Effector memory CD4-positive, alpha-beta T cell (primary cell): ENCODE results near the gene SLC9A8.

Experiments
- DNase-seq, 3 donors: peaks; one replicate each; pipeline ENCODE4 v3.0.0-alpha.2; 2020
- H3K27ac ChIP-seq: 2 replicates; pipeline ENCODE4 v1.7.0; 2013; ENCODE audit warnings: mild to moderate bottlenecking, low read length, moderate library complexity; ENCODE audit not compliant: insufficient read depth, poor library complexity, severe bottlenecking
- H3K27me3 ChIP-seq: replicated peaks from 2 replicates; pipeline ENCODE4 v1.7.0; 2013; ENCODE audit warnings: mild to moderate bottlenecking, low read length; ENCODE audit not compliant: insufficient read depth, control insufficient read depth, poor library complexity, severe bottlenecking
- H3K36me3 ChIP-seq: 2 replicates; pipeline ENCODE4 v1.7.0; 2013; ENCODE audit warnings: mild to moderate bottlenecking, low read length, moderate library complexity; ENCODE audit not compliant: control insufficient read depth, insufficient read depth
- H3K4me1 ChIP-seq: 2 replicates; pipeline ENCODE4 v1.7.0; 2013; ENCODE audit warnings: low read length, mild to moderate bottlenecking; ENCODE audit not compliant: control insufficient read depth, insufficient read depth, poor library complexity, severe bottlenecking
- H3K4me3 ChIP-seq: 2 replicates; pipeline ENCODE4 v1.7.0; 2013; ENCODE audit warnings: low read length, low read depth, mild to moderate bottlenecking; ENCODE audit not compliant: insufficient read depth, poor library complexity, severe bottlenecking
- H3K9me3 ChIP-seq: 2 replicates; pipeline ENCODE4 v1.7.0; 2013; ENCODE audit warnings: mild to moderate bottlenecking, low read length, moderate library complexity; ENCODE audit not compliant: control insufficient read depth

SLC9A8 gene

GRCh38 chr20:49786668-49787370 lies 25.8 kb upstream of the SLC9A8 start:
- no peak for DNase-seq
- Histone ChIP-seq H3K27ac (no peak overlapping the region), H3K4me1 (no peaks in the 10 kb centered on the region), H3K4me3 (no peak overlapping the region), H3K36me3 (no peaks in the 10 kb centered on the region), H3K9me3 (no peaks in the 10 kb centered on the region), H3K27me3 (no peaks in the 10 kb centered on the region)

- H3K4me3 ChIP-seq: no peak overlapping the region
- no peak for DNase-seq
- no peaks in the 10 kb centered on the region for H3K4me1 ChIP-seq
- no peaks in the 10 kb centered on the region for H3K9me3 ChIP-seq
- H3K27ac ChIP-seq: no peak overlapping the region
- no peaks in the 10 kb centered on the region for H3K27me3 ChIP-seq
- no peaks in the 10 kb centered on the region for H3K36me3 ChIP-seq
Measured at GRCh38 chr20:49787371-49788357, 25.0 kb upstream of the SLC9A8 start.

GRCh38 chr20:49790077-49790798 lies 22.4 kb upstream of the SLC9A8 start:
- no peaks in the 10 kb centered on the region for H3K4me1 ChIP-seq
- no peak overlapping the region for H3K27ac ChIP-seq
- peaks cover 10% of the 10 kb centered on the region for H3K27me3 ChIP-seq

GRCh38 chr20:49791165-49791564 lies 21.5 kb upstream of the SLC9A8 start:
- no peak for DNase-seq
- Histone ChIP-seq H3K4me1 (no peaks in the 10 kb centered on the region), H3K27ac (no peak overlapping the region)

More at GRCh38 chr20:49790077-49790798, 22.4 kb upstream of the SLC9A8 start:
- Histone ChIP-seq H3K9me3 (no peaks in the 10 kb centered on the region), H3K36me3 (no peaks in the 10 kb centered on the region), H3K4me3 (no peak overlapping the region)
- no peak for DNase-seq

GRCh38 chr20:49792006-49792405 lies 20.6 kb upstream of the SLC9A8 start:
- H3K27me3 ChIP-seq: peaks cover 10% of the 10 kb centered on the region
- H3K9me3 ChIP-seq: no peaks in the 10 kb centered on the region
- no peak overlapping the region for H3K4me3 ChIP-seq
- no peak for DNase-seq
- H3K4me1 ChIP-seq: no peaks in the 10 kb centered on the region
- H3K36me3 ChIP-seq: no peaks in the 10 kb centered on the region
- no peak overlapping the region for H3K27ac ChIP-seq

More at GRCh38 chr20:49791165-49791564, 21.5 kb upstream of the SLC9A8 start:
- Histone ChIP-seq H3K27me3 (peaks cover 10% of the 10 kb centered on the region), H3K36me3 (no peaks in the 10 kb centered on the region), H3K9me3 (no peaks in the 10 kb centered on the region), H3K4me3 (no peak overlapping the region)

GRCh38 chr20:49792611-49793010 lies 20.0 kb upstream of the SLC9A8 start:
- DNase-seq: no peak
- Histone ChIP-seq H3K27me3 (peaks cover 10% of the 10 kb centered on the region), H3K4me3 (no peak overlapping the region), H3K4me1 (no peaks in the 10 kb centered on the region), H3K9me3 (no peaks in the 10 kb centered on the region), H3K36me3 (no peaks in the 10 kb centered on the region), H3K27ac (no peak overlapping the region)

GRCh38 chr20:49794336-49795134 lies 18.1 kb upstream of the SLC9A8 start:
- H3K9me3 ChIP-seq: no peaks in the 10 kb centered on the region
- H3K27me3 ChIP-seq: peaks cover 10% of the 10 kb centered on the region
- peak in 1 of 3 donors; percentile 21 for DNase-seq
- H3K27ac ChIP-seq: no peak overlapping the region
- no peak overlapping the region for H3K4me3 ChIP-seq
- no peaks in the 10 kb centered on the region for H3K36me3 ChIP-seq
- H3K4me1 ChIP-seq: no peaks in the 10 kb centered on the region

GRCh38 chr20:49795135-49795424 lies 17.5 kb upstream of the SLC9A8 start:
- Histone ChIP-seq H3K27me3 (peaks cover 10% of the 10 kb centered on the region), H3K27ac (no peak overlapping the region), H3K9me3 (no peaks in the 10 kb centered on the region), H3K4me3 (no peak overlapping the region), H3K36me3 (no peaks in the 10 kb centered on the region), H3K4me1 (no peaks in the 10 kb centered on the region)
- no peak for DNase-seq

- Histone ChIP-seq H3K27me3 (peaks cover 10% of the 10 kb centered on the region), H3K9me3 (no peaks in the 10 kb centered on the region), H3K36me3 (no peaks in the 10 kb centered on the region), H3K27ac (no peak overlapping the region), H3K4me3 (no peak overlapping the region), H3K4me1 (no peaks in the 10 kb centered on the region)
- no peak for DNase-seq
Measured at GRCh38 chr20:49796600-49797343, 15.9 kb upstream of the SLC9A8 start.
